D341Med (cell line): ENCODE measurements around the gene PSMD9.

Source experiments
- DNase-seq: peaks from one replicate; pipeline ENCODE4 v3.0.0; 2012; ENCODE audit warnings: low spot score

Gene PSMD9

DNA sequence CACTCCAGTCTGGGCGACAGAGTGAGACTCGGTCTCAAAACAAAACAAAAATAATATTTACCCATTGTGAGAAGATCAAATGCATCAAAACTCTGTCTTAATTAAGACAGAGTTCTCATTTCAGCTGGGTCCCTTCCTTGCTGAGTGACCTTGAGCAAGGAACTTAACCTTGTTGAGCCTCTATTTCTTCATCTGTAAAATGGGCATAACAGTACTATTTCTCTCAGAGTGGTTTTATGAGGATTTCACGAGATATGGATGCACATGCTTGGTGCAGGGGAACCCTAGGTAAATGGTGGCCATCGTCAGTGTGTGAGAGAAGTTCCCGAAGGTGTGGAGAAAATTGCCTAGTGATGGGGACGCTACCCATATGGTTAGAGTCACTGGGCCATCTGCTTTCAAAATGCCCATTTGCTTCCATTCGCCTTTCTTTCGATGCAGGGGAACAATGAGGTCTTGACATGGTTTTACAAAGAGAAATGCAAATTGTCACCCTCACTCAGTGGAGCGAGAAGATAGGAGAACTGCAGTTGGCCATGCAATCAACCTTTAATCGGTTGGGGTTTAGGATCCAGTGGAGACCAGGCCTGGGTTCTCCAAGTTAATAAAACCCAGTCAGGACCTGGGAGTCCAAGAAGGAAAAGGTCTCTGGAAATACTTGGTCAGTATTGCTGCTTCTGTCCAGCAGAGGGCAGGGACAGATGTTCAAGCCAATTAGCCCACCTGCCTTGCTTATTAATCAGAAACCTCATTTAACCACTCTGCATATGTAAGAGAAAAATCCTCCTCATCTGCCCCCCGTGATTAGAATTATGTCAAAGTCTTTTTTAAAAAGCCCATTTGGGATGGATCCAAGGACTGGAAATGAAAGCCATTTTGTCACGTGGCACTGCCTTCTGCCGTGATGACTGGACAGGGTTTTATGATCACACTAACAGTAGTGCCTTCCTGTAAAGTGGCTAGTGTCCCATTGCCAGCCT lies 67.0 kb downstream of the PSMD9 start:
- no peak for DNase-seq

DNA sequence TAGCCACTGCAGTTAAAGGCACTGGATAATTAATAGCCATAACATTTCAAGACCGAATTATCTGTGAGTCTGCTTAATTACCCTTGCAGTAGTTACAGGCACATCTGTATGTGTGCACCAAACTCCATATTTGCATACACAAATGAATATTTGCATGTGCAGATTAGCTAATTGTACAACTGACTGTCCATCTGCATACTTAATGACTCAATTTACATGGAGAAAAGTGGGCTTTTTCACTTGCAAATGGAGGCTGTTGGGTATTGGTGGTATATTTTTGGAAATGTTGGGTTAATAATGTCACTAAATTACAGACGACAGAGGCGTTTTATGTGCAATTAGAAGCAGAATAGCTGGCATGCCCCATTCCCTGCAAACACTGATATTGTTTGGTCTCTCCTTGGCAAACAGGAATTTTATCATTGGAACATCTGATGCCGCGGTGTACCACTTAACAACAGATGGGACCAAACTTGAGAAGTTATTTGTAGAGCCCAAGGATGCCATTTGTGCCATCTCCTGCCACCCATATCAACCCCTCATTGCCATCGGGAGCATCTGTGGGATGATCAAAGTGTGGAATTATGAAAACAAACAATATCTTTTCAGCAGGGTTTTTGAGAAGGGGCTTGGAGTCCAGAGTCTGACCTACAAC lies 69.4 kb downstream of the PSMD9 start:
- DNase-seq = no peak

DNA sequence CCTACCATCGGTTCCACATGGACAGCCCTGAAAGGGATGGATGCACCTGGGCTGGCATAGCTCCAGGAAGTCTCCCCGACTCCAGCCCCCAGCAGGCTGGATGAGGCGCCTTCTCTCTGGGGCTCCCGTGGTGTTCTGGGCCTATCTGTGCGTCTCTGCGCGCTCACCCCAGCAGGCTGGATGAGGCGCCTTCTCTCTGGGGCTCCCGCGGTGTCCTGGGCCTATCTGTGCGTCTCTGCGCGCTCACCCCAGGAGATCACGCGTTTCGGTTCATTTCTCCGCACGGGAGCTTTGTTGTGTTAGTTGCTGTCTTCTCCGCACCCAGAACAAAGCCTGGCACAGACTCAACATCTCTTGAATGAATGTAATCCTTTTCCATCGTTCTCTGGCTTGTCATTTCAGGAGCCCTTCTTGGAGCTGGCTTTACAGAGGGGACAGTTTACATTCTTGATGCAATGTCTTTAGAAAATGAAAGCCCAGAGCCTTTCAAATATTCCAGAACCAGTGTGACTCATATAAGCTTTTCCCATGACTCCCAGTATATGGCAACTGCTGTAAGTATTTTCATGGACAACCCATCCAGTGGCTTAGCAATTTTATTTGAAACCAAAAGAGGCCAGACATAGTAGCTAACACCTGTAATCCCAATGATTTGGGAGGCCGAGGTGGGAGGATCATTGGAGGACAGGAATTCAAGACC lies 70.1 kb downstream of the PSMD9 start:
- no peak for DNase-seq

- DNase-seq = no peak
These were observed 72.0 kb downstream of the PSMD9 start for GRCh38 chr12:121960541-121960940.

DNA sequence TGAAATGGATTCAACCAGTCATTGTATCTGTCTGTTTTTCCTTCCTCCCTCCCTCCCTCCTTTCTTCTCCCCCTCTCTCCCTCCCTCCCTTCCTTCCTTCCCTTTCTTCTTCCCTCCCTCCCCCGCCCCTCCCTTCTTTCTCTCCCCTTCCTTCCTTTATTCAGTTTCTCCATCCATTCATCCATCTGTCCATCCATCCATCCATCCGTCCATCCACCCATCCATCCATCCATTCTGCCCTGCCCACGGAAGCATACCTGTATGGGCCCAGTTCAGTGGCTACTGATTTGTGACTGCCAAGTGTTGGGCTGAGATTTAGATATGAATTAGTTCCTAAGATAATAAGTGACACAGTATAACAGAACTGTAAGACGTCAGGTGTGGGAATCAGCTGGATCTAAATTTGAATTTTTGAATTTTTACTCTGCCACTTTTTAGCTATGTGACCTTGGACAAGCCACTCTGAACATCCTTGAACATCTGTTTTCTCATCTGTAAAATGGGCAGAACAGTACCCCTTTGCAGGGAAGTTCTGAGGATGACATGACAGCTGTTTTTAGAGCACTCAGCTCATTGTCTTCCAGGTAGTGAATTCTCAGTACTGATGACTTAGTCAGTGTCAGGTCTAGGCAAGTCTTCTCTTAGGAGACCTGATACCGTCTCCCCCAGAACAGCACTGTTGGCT lies 72.7 kb downstream of the PSMD9 start:
- DNase-seq = no peak

- DNase-seq = no peak
These were observed 74.9 kb downstream of the PSMD9 start for GRCh38 chr12:121963341-121964018.

DNA sequence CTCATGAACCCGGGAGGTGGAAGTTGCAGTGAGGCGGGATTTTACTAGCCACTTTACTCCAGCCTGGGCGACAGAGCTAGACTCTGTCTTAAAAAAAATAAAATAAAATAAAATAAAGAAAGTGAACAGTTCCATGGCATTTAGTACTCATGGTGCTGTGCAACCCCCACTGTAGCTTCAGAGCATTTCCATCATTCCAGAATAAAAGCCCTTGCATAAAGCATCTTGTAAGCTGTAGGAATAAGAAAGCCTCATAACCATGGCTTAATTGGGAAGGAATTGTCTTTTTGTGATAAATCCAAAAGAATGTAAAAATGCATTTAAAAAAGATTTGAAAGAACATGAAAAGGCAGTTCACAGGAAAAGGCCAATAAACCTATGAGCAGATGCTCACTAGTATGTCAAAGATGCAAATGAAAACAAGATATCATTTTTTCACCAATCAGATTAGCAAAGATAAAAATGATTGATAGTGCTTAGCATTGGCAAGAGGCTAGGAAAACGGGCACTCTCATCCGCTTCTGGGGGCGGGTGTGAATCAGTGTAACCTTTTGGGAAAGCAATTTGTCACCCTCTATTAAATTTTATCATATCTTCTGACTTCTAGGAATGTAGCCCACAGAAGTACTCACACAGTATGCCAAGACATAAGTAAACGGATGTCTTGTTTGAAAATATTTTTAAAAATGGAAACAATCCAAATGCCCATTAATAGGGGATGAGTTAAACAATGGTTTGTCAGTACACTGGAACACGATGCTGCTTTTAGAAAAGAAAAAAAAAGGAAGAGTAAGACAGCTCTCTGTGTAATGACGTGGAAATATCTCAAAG lies 76.4 kb downstream of the PSMD9 start:
- no peak for DNase-seq

DNA sequence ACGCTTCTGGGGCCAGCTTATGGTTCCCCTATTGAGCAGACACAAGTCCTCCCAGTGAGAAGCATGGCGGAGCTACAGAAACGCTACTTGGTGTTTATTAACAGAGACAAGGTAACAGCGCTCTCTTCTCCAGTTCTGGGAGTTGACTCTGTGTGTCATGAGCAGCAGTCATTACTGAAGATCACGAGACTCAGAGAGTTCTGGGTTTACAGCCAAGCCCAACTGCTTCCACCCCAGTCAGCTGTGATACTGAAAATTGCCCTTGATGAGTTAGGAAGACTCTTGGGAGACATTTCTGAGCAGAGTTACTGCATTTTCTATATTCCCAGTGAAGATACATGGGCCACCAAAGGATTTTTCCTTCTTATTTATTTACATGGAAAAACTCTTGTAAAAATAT lies 78.4 kb downstream of the PSMD9 start:
- DNase-seq = no peak
